Muscle layer of duodenum (tissue), 2 donors: Measurements from ENCODE around the gene SAMD10.

Experiments used
- H3K27ac ChIP-seq: one replicate; pipeline ENCODE4 v1.7.0; 2013; ENCODE audit warnings: mild to moderate bottlenecking, low read length
- H3K27me3 ChIP-seq: one replicate; pipeline ENCODE4 v1.7.0; 2013; ENCODE audit warnings: low read depth, mild to moderate bottlenecking, control low read depth, low read length
- H3K36me3 ChIP-seq, 2 donors: one replicate each; pipeline ENCODE4 v1.7.0; 2013; ENCODE audit warnings: low read length in 2 of 2, control low read depth in 1 of 2, mild to moderate bottlenecking in 1 of 2; ENCODE audit not compliant: insufficient read depth in 2 of 2, control insufficient read depth in 1 of 2
- H3K4me1 ChIP-seq, 2 donors: one replicate each; pipeline ENCODE4 v1.7.0; 2013; ENCODE audit warnings: low read length in 2 of 2, mild to moderate bottlenecking in 2 of 2, control low read depth in 1 of 2, moderate library complexity in 1 of 2; ENCODE audit not compliant: insufficient read depth in 2 of 2, control insufficient read depth in 1 of 2
- H3K4me3 ChIP-seq, 2 donors: one replicate each; pipeline ENCODE4 v1.7.0; 2013; ENCODE audit warnings: low read length in 2 of 2, low read depth in 1 of 2, mild to moderate bottlenecking in 1 of 2
- H3K9me3 ChIP-seq, 2 donors: one replicate each; pipeline ENCODE4 v1.7.0; 2013; ENCODE audit warnings: low read length in 2 of 2, control low read depth in 1 of 2, mild to moderate bottlenecking in 1 of 2; ENCODE audit not compliant: control insufficient read depth in 1 of 2
- donor health status: healthy.

SAMD10 gene

GRCh38 chr20:63950701-63951397 lies 28.6 kb downstream of the SAMD10 start:
- Histone ChIP-seq H3K4me1 (peaks cover 27 to 83% of the 10 kb centered on the region in 2 donors), H3K4me3 (peak overlapping the region in 1 of 2 donors; percentile 34), H3K27ac (no peak overlapping the region), H3K9me3 (no peaks in the 10 kb centered on the region), H3K36me3 (peaks cover 0 to 4% of the 10 kb centered on the region in 2 donors), H3K27me3 (no peaks in the 10 kb centered on the region)

- Histone ChIP-seq H3K9me3 (no peaks in the 10 kb centered on the region), H3K36me3 (peaks cover 16 to 34% of the 10 kb centered on the region in 2 donors), H3K27ac (no peak overlapping the region), H3K4me3 (peak overlapping the region in 1 of 2 donors; percentile 11), H3K27me3 (no peaks in the 10 kb centered on the region), H3K4me1 (peaks cover 18 to 58% of the 10 kb centered on the region in 2 donors)
These were observed 31.6 kb downstream of the SAMD10 start for GRCh38 chr20:63947638-63948456.

GRCh38 chr20:63946986-63947637 lies 32.3 kb downstream of the SAMD10 start:
- Histone ChIP-seq H3K9me3 (no peaks in the 10 kb centered on the region), H3K4me3 (no peak overlapping the region), H3K27ac (no peak overlapping the region), H3K27me3 (no peaks in the 10 kb centered on the region), H3K36me3 (peaks cover 16 to 37% of the 10 kb centered on the region in 2 donors), H3K4me1 (peaks cover 18 to 51% of the 10 kb centered on the region in 2 donors)

GRCh38 chr20:63945921-63946920 lies 33.2 kb downstream of the SAMD10 start:
- no peaks in the 10 kb centered on the region for H3K27me3 ChIP-seq
- H3K9me3 ChIP-seq, result no peaks in the 10 kb centered on the region
- peaks cover 16 to 37% of the 10 kb centered on the region in 2 donors for H3K36me3 ChIP-seq
- H3K27ac ChIP-seq, result no peak overlapping the region
- H3K4me3 ChIP-seq, result no peak overlapping the region
- peaks cover 18 to 42% of the 10 kb centered on the region in 2 donors for H3K4me1 ChIP-seq

- H3K27ac ChIP-seq, result no peak overlapping the region
- no peak overlapping the region for H3K4me3 ChIP-seq
- H3K4me1 ChIP-seq, result peaks cover 11 to 31% of the 10 kb centered on the region in 2 donors
- H3K27me3 ChIP-seq, result no peaks in the 10 kb centered on the region
- no peaks in the 10 kb centered on the region for H3K9me3 ChIP-seq
- H3K36me3 ChIP-seq, result peaks cover 16 to 47% of the 10 kb centered on the region in 2 donors
These were observed 34.3 kb downstream of the SAMD10 start for GRCh38 chr20:63945031-63945658.

GRCh38 chr20:63944078-63944941 lies 35.1 kb downstream of the SAMD10 start:
- H3K36me3 ChIP-seq, result peaks cover 16 to 53% of the 10 kb centered on the region in 2 donors
- no peak overlapping the region for H3K27ac ChIP-seq
- H3K27me3 ChIP-seq, result no peaks in the 10 kb centered on the region
- no peaks in the 10 kb centered on the region for H3K9me3 ChIP-seq
- peaks cover 6 to 23% of the 10 kb centered on the region in 2 donors for H3K4me1 ChIP-seq
- no peak overlapping the region for H3K4me3 ChIP-seq

- Histone ChIP-seq H3K36me3 (peaks cover 16 to 58% of the 10 kb centered on the region in 2 donors), H3K27ac (no peak overlapping the region), H3K9me3 (no peaks in the 10 kb centered on the region), H3K4me1 (peaks cover 2 to 17% of the 10 kb centered on the region in 2 donors), H3K4me3 (no peak overlapping the region), H3K27me3 (no peaks in the 10 kb centered on the region)
These were observed 35.7 kb downstream of the SAMD10 start for GRCh38 chr20:63943808-63944077.

- Histone ChIP-seq H3K27ac (no peak overlapping the region), H3K9me3 (no peaks in the 10 kb centered on the region), H3K27me3 (no peaks in the 10 kb centered on the region), H3K4me3 (no peak overlapping the region), H3K36me3 (peaks cover 16 to 60% of the 10 kb centered on the region in 2 donors), H3K4me1 (peaks cover 0 to 12% of the 10 kb centered on the region in 2 donors)
These were observed 36.3 kb downstream of the SAMD10 start for GRCh38 chr20:63942969-63943807.

- Histone ChIP-seq H3K27me3 (no peaks in the 10 kb centered on the region), H3K36me3 (peaks cover 16 to 60% of the 10 kb centered on the region in 2 donors), H3K27ac (no peak overlapping the region), H3K4me3 (no peak overlapping the region), H3K9me3 (no peaks in the 10 kb centered on the region), H3K4me1 (peaks cover 0 to 4% of the 10 kb centered on the region in 2 donors)
These were observed 37.0 kb downstream of the SAMD10 start for GRCh38 chr20:63942250-63942951.
